ENCODE data around the gene SOWAHC.

SOWAHC gene

GRCh38 chr2:109659396-109660045, 45.4 kb downstream of the SOWAHC start:
- no peak for DNase-seq
- no peak overlapping the region for H3K4me3 ChIP-seq (ENCODE audit: low read depth, low read length)
- TF ChIP-seq CTCF (IDR thresholded peaks at IDR 0.05; ENCODE audit: low read depth, low read length): no peak
- no peaks in the 10 kb centered on the region for H3K36me3 ChIP-seq
- no peaks in the 10 kb centered on the region for H3K9me3 ChIP-seq
- no peaks in the 10 kb centered on the region for H3K27me3 ChIP-seq
- no peaks in the 10 kb centered on the region for H3K4me1 ChIP-seq

- H3K4me1 ChIP-seq: no peaks in the 10 kb centered on the region
- no peaks in the 10 kb centered on the region for H3K36me3 ChIP-seq
- no peak overlapping the region for H3K4me3 ChIP-seq (ENCODE audit: low read depth, low read length)
- no peaks in the 10 kb centered on the region for H3K9me3 ChIP-seq
- no peak for DNase-seq
- TF ChIP-seq CTCF (IDR thresholded peaks at IDR 0.05; ENCODE audit: low read depth, low read length): no peak
- H3K27me3 ChIP-seq: no peaks in the 10 kb centered on the region
These were observed 46.1 kb downstream of the SOWAHC start for GRCh38 chr2:109660046-109660860.

GRCh38 chr2:109662889-109663288, 48.7 kb downstream of the SOWAHC start:
- no peak for TF ChIP-seq CTCF (IDR thresholded peaks at IDR 0.05; ENCODE audit: low read depth, low read length)
- no peaks in the 10 kb centered on the region for H3K36me3 ChIP-seq
- no peaks in the 10 kb centered on the region for H3K9me3 ChIP-seq
- DNase-seq: no peak
- no peak overlapping the region for H3K4me3 ChIP-seq (ENCODE audit: low read depth, low read length)
- H3K4me1 ChIP-seq: no peaks in the 10 kb centered on the region
- no peaks in the 10 kb centered on the region for H3K27me3 ChIP-seq

- H3K9me3 ChIP-seq: no peaks in the 10 kb centered on the region
- no peak for TF ChIP-seq CTCF (IDR thresholded peaks at IDR 0.05; ENCODE audit: low read depth, low read length)
- no peaks in the 10 kb centered on the region for H3K4me1 ChIP-seq
- DNase-seq: no peak
- H3K27me3 ChIP-seq: no peaks in the 10 kb centered on the region
- H3K36me3 ChIP-seq: no peaks in the 10 kb centered on the region
- no peak overlapping the region for H3K4me3 ChIP-seq (ENCODE audit: low read depth, low read length)
These were observed 49.6 kb downstream of the SOWAHC start for GRCh38 chr2:109663721-109664120.

GRCh38 chr2:109666466-109666865, 52.3 kb downstream of the SOWAHC start:
- no peak for DNase-seq
- H3K4me1 ChIP-seq: no peaks in the 10 kb centered on the region
- no peaks in the 10 kb centered on the region for H3K9me3 ChIP-seq
- TF ChIP-seq CTCF (IDR thresholded peaks at IDR 0.05; ENCODE audit: low read depth, low read length): no peak
- no peaks in the 10 kb centered on the region for H3K36me3 ChIP-seq
- no peaks in the 10 kb centered on the region for H3K27me3 ChIP-seq
- H3K4me3 ChIP-seq (ENCODE audit: low read depth, low read length): no peak overlapping the region

All from BE2C (cell line).